GM23338 (cell line): ENCODE data around the gene POLR2A. TPM values are rescaled to one million over a fixed set of nuclear protein-coding genes. Genes with fewer than 3 reads are reported as not detected.

ENCODE experiments used
- ATAC-seq: fragments of 200-7000 bp; cut with Tn5 transposase; 3 replicates; pipeline ENCODE4 v1.9.1; 2020
- DNase-seq: peaks from one replicate; pipeline ENCODE4 v3.0.0-alpha.2; 2015; ENCODE audit warnings: low spot score
- H2AFZ ChIP-seq: fragments of 200-600 bp; sonication (generic); 2 replicates; pipeline ENCODE4 v1.8.0; 2016; ENCODE audit warnings: antibody characterized with exemption, mild to moderate bottlenecking, moderate library complexity
- H3F3A ChIP-seq: fragments of 200-600 bp; sonication (generic); replicated peaks from 2 replicates; pipeline ENCODE4 v1.8.0; 2017; ENCODE audit warnings: antibody characterized with exemption, mixed run types, low read depth
- H3K27ac ChIP-seq: fragments of 200-600 bp; sonication (generic); 2 replicates; pipeline ENCODE4 v1.6.1; 2016; ENCODE audit warnings: low read depth
- H3K27me3 ChIP-seq: fragments of 200-600 bp; sonication (generic); 2 replicates; pipeline ENCODE4 v1.8.0; 2016; ENCODE audit warnings: mild to moderate bottlenecking, mixed run types, moderate library complexity; ENCODE audit not compliant: insufficient read depth
- H3K36me3 ChIP-seq: fragments of 200-600 bp; sonication (generic); 2 replicates; pipeline ENCODE4 v1.8.0; 2016; ENCODE audit warnings: mild to moderate bottlenecking; ENCODE audit not compliant: insufficient read depth
- H3K4me1 ChIP-seq: fragments of 200-600 bp; sonication (generic); 2 replicates; pipeline ENCODE4 v1.8.0; 2016; ENCODE audit warnings: mild to moderate bottlenecking, moderate library complexity; ENCODE audit not compliant: insufficient read depth
- H3K4me2 ChIP-seq: fragments of 200-600 bp; sonication (generic); 2 replicates; pipeline ENCODE4 v1.7.1; 2017; ENCODE audit warnings: mixed run types
- H3K4me3 ChIP-seq: fragments of 200-600 bp; sonication (generic); 2 replicates; pipeline ENCODE4 v1.6.1; 2016; ENCODE audit warnings: mixed run types
- H3K79me2 ChIP-seq: fragments of 200-600 bp; sonication (generic); replicated peaks from 2 replicates; pipeline ENCODE4 v1.8.0; 2017; ENCODE audit warnings: mild to moderate bottlenecking; ENCODE audit not compliant: insufficient read depth
- H3K9me2 ChIP-seq: fragments of 200-600 bp; sonication (generic); 2 replicates; pipeline ENCODE4 v1.8.0; 2017; ENCODE audit not compliant: insufficient read depth
- H4K20me1 ChIP-seq: fragments of 200-600 bp; sonication (generic); replicated peaks from 2 replicates; pipeline ENCODE4 v1.8.0; 2017; ENCODE audit warnings: mild to moderate bottlenecking; ENCODE audit not compliant: insufficient read depth
- H3K27ac Mint-ChIP-seq: 2 replicates; pipeline ENCODE4 v1.8.0; 2020; ENCODE audit warnings: inconsistent platforms, mild to moderate bottlenecking, moderate library complexity, mixed read lengths
- H3K27me3 Mint-ChIP-seq: 3 replicates; pipeline ENCODE4 v1.8.0; 2022; ENCODE audit warnings: low read depth, mild to moderate bottlenecking, moderate library complexity, mixed read lengths, inconsistent platforms; ENCODE audit not compliant: insufficient read depth, poor library complexity
- H3K36me3 Mint-ChIP-seq: 3 replicates; pipeline ENCODE4 v1.8.0; 2021; ENCODE audit warnings: low read depth, mild to moderate bottlenecking, inconsistent platforms, moderate library complexity, mixed read lengths
- H3K4me1 Mint-ChIP-seq: 3 replicates; pipeline ENCODE4 v1.8.0; 2020; ENCODE audit warnings: mild to moderate bottlenecking, inconsistent platforms, mixed read lengths
- H3K4me3 Mint-ChIP-seq: 3 replicates; pipeline ENCODE4 v1.8.0; 2021; ENCODE audit warnings: moderate library complexity, mild to moderate bottlenecking, inconsistent platforms, mixed read lengths
- H3K9me3 Mint-ChIP-seq: 3 replicates; pipeline ENCODE4 v1.8.0; 2020; ENCODE audit warnings: moderate library complexity, mild to moderate bottlenecking, inconsistent platforms, mixed read lengths
- CREB1 ChIP-seq: fragments of 250-450 bp; sonication (Bioruptor Pico); IDR thresholded peaks from 2 replicates; pipeline ENCODE4 v1.5.0; 2020; ENCODE audit warnings: low read depth, mild to moderate bottlenecking, moderate library complexity
- CTCF ChIP-seq, 2 experiments: fragments of 200-600 bp in 1 of 2; sonication (generic) in 1 of 2; conservative IDR thresholded peaks; 2 replicates each; pipeline versions ENCODE4 v1.5.1 to v1.6.1; 2016 to 2017; ENCODE audit warnings: antibody characterized with exemption in 2 of 2, low read depth in 2 of 2, mild to moderate bottlenecking in 2 of 2, moderate library complexity in 1 of 2
- ETS1 ChIP-seq: IDR thresholded peaks from 2 replicates; pipeline ENCODE4 v1.6.1; 2016; ENCODE audit warnings: antibody characterized with exemption
- EZH2 ChIP-seq: fragments of 200-600 bp; sonication (generic); IDR thresholded peaks from one replicate; pipeline ENCODE4 v1.8.0; 2017; ENCODE audit warnings: antibody characterized with exemption, mild to moderate bottlenecking, low read depth; ENCODE audit not compliant: unreplicated experiment
- EZH2phosphoT487 ChIP-seq: fragments of 200-600 bp; sonication (generic); IDR thresholded peaks from one replicate; pipeline ENCODE4 v1.8.1; 2018; ENCODE audit warnings: antibody characterized with exemption; ENCODE audit not compliant: unreplicated experiment
- NANOG ChIP-seq: IDR thresholded peaks from 2 replicates; pipeline ENCODE4 v1.6.1; 2016; ENCODE audit warnings: antibody characterized with exemption, borderline replicate concordance
- POLR2AphosphoS5 ChIP-seq: IDR thresholded peaks from 2 replicates; pipeline ENCODE4 v1.6.1; 2016; ENCODE audit warnings: antibody characterized with exemption, low read depth
- ZNF114 ChIP-seq: fragments of 250-450 bp; sonication (Bioruptor Pico); IDR thresholded peaks from 2 replicates; pipeline ENCODE4 v1.5.0; 2020; ENCODE audit warnings: mild to moderate bottlenecking, moderate library complexity
- ZNF331 ChIP-seq: fragments of 250-450 bp; sonication (Bioruptor Pico); IDR thresholded peaks from 2 replicates; pipeline ENCODE4 v1.5.0; 2020; ENCODE audit warnings: low read depth, mild to moderate bottlenecking, moderate library complexity
- ZNF462 ChIP-seq: fragments of 250-450 bp; sonication (Bioruptor Pico); IDR thresholded peaks from 2 replicates; pipeline ENCODE4 v1.5.0; 2020; ENCODE audit warnings: mild to moderate bottlenecking, moderate library complexity
- polyA plus RNA-seq: library from polyadenylated mRNA; unstranded; fragments of >200 nt; fragmentation: Nextera tagmentation; extraction: Ambion mirVana; gene quantifications from 2 replicates; pipeline ENCODE4 v1.2.1, GENCODE V29; 2016
- total RNA-seq: library from RNA; depleted of rRNA; stranded (reverse); fragments of >200 nt; shearing (Covaris generic); gene quantifications from 2 replicates; pipeline ENCODE4 v1.2.3, GENCODE V29; 2014

Gene POLR2A
- total and polyA plus RNA-seq, 2 experiments from 2014 or later = 56.8 to 151 TPM

GRCh38 chr17:7468290-7468689 lies 15.9 kb upstream of the POLR2A start:
- H3K27ac ChIP-seq = no peak overlapping the region
- DNase-seq (no peak), ATAC-seq (no peak)
- H3K36me3 ChIP-seq = no peaks in the 10 kb centered on the region
- H3F3A ChIP-seq = no peaks in the 10 kb centered on the region
- no peaks in the 10 kb centered on the region for H3K9me2 ChIP-seq
- H3K79me2 ChIP-seq = peaks cover 14% of the 10 kb centered on the region; the same call in 1 of the 2 replicates
- H3K27me3 ChIP-seq = no peaks in the 10 kb centered on the region
- peaks cover 4% of the 10 kb centered on the region; the same call in 1 of the 2 replicates for H3K4me1 ChIP-seq
- no peaks in the 10 kb centered on the region for H4K20me1 ChIP-seq
- Mint-ChIP-seq H3K27me3 (peaks cover 10% of the 10 kb centered on the region), H3K4me3 (no peak overlapping the region), H3K27ac (no peak overlapping the region), H3K4me1 (peaks cover 8% of the 10 kb centered on the region; the same call in 2 of the 3 replicates), H3K9me3 (no peaks in the 10 kb centered on the region), H3K36me3 (peaks cover 7% of the 10 kb centered on the region)
- no peak overlapping the region for H3K4me2 ChIP-seq
- TF ChIP-seq EZH2phosphoT487 = no peak
- TF ChIP-seq ZNF114 = no peak
- TF ChIP-seq ETS1 = no peak
- no peak for TF ChIP-seq ZNF331 (CRISPR knock-in tag)
- no peak overlapping the region for H2AFZ ChIP-seq
- H3K4me3 ChIP-seq = no peak overlapping the region

- H2AFZ ChIP-seq = no peak overlapping the region
- peaks cover 4% of the 10 kb centered on the region; the same call in 1 of the 2 replicates for H3K4me1 ChIP-seq
- no peaks in the 10 kb centered on the region for H3K27me3 ChIP-seq
- DNase-seq = no peak
- peaks cover 14% of the 10 kb centered on the region; the same call in 1 of the 2 replicates for H3K79me2 ChIP-seq
- Mint-ChIP-seq H3K36me3 (peaks cover 6% of the 10 kb centered on the region), H3K9me3 (no peaks in the 10 kb centered on the region), H3K27me3 (peaks cover 6% of the 10 kb centered on the region), H3K4me3 (no peak overlapping the region), H3K4me1 (peaks cover 8% of the 10 kb centered on the region; the same call in 2 of the 3 replicates), H3K27ac (no peak overlapping the region)
- H3K4me2 ChIP-seq = no peak overlapping the region
- no peaks in the 10 kb centered on the region for H3K9me2 ChIP-seq
- no peak overlapping the region for H3K27ac ChIP-seq
- H3K4me3 ChIP-seq = no peak overlapping the region
- H3K36me3 ChIP-seq = no peaks in the 10 kb centered on the region
- no peaks in the 10 kb centered on the region for H3F3A ChIP-seq
- no peaks in the 10 kb centered on the region for H4K20me1 ChIP-seq
- no peak for ATAC-seq
- TF ChIP-seq CTCF (conservative IDR thresholded peaks at IDR 0.05; ENCODE audit: low read depth in 2 of 2) = no peak
- no peak for TF ChIP-seq ETS1
- no peak for TF ChIP-seq ZNF462
- no peak for TF ChIP-seq EZH2
- TF ChIP-seq ZNF331 (CRISPR knock-in tag) = no peak
- TF ChIP-seq EZH2phosphoT487 = no peak
- no peak for TF ChIP-seq CREB1 (CRISPR knock-in tag)
- TF ChIP-seq NANOG = no peak
- TF ChIP-seq POLR2AphosphoS5 = no peak
These were observed 15.3 kb upstream of the POLR2A start for GRCh38 chr17:7468804-7469389.
